GM12873 (cell line): ENCODE results near the gene TMEM182.

Experiments
- TF ChIP-seq, protein P1 (sequence below): IDR thresholded peaks from 2 replicates; pipeline ENCODE4 v1.5.1; 2012; ENCODE audit warnings: low read depth, mild to moderate bottlenecking, moderate library complexity, low read length, control low read depth; ENCODE audit not compliant: insufficient read depth; ENCODE audit errors: missing control alignments

Gene TMEM182

DNA sequence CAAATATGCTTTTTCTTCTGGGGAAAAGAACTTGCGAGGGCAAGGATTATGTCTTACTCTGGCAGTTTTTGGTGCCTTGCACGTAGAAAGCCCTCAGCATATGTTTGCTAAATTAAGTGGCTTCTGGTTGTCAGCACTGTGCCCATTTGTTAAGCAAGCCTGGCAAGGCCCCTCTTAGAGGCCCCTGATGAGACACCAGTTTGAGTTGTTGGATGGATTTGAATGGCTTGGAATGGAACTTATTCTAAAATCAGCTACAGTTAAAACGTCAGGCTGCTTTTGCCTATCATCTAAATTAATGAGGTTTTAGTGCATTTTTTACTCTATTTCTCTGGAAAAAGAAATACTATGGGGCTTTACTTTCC, 28.2 kb downstream of the TMEM182 start:
- TF ChIP-seq, protein P1, sequence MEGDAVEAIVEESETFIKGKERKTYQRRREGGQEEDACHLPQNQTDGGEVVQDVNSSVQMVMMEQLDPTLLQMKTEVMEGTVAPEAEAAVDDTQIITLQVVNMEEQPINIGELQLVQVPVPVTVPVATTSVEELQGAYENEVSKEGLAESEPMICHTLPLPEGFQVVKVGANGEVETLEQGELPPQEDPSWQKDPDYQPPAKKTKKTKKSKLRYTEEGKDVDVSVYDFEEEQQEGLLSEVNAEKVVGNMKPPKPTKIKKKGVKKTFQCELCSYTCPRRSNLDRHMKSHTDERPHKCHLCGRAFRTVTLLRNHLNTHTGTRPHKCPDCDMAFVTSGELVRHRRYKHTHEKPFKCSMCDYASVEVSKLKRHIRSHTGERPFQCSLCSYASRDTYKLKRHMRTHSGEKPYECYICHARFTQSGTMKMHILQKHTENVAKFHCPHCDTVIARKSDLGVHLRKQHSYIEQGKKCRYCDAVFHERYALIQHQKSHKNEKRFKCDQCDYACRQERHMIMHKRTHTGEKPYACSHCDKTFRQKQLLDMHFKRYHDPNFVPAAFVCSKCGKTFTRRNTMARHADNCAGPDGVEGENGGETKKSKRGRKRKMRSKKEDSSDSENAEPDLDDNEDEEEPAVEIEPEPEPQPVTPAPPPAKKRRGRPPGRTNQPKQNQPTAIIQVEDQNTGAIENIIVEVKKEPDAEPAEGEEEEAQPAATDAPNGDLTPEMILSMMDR = no peak

DNA sequence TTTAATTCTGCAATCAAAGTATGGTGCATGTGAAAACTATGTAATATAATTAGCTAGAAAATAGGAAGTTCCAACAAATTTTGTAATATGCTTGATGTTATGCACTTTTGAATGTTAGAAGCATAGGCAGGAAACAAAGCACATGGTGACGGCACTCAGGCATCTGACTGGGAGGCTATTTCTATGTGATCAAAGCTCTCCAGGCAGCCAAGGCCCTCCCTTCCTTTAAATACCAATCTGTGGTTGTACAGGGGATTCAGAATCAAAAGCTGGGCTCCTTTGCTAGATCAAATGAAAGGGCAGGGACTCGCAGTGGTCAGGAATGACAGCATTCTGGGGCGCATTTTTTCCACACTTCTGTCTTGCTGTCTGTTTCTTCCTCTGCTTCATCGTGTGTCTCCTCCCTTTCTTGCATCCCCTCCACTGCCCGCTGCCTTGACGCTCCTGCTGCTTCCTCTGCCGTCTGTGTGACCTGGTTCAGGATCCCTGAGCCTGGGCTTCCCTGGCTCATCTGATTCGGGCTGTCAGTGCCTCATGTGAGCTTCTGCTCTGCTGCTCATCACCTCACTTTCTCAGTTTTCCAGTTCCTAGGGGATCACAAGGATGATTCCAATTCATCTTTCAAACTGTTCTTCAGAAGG, 30.9 kb downstream of the TMEM182 start:
- TF ChIP-seq, protein P1 = no peak

GRCh38 chr2:102795641-102796040, 33.8 kb downstream of the TMEM182 start:
- TF ChIP-seq, protein P1 = no peak

DNA sequence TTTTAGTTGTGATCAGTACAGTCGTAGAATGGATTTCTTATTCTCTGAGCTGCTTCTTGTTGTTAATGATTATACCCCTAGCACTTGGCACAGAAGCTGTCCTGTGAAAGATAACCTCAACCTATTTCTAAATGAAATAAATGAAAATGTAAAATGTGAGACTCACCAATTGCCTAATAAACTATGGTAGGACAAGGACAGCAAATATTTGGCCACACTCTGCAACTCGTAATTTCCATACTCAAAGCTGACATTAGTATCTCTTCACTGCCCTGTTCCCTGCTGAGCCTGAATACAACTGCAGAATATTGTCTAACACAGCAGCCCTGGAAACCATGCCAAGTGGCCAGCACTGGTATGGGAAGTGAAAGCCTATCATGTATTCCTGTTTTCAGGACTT, 34.5 kb downstream of the TMEM182 start:
- TF ChIP-seq, protein P1 = no peak

DNA sequence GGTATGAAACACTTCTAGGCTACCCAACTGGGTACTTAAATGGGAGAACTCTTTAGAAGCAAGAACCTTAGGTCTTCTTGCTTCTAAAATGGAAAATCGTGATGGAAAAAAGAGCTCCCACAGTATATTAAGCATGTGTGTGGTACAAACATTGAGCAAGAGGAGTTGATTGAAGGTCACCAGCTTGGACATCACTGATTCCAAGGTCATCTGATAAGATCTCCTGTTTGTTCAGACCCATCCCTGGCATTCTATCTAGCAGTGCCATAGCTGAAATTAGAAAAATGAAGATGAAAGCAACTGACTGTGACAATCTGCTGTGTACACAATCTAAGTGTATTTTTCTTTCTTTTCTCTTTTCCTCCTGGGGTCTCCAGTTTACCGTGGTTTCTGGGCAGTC, 35.7 kb downstream of the TMEM182 start:
- TF ChIP-seq, protein P1 = no peak

- TF ChIP-seq, protein P1 = no peak
These were observed 36.4 kb downstream of the TMEM182 start for GRCh38 chr2:102798181-102798580.

- TF ChIP-seq, protein P1 = no peak
These were observed 39.4 kb downstream of the TMEM182 start for GRCh38 chr2:102801098-102801718.
